Psoas muscle (tissue), 8 donors: ENCODE results near the gene TRIM38. TPM values are rescaled to one million over a fixed set of nuclear protein-coding genes. Genes with fewer than 3 reads are reported as not detected.

Experiments used
- ATAC-seq, 4 donors: fragments of 200-7000 bp; cut with Tn5 transposase; one replicate each; pipeline ENCODE4 v1.9.1; 2020; ENCODE audit warnings: moderate library complexity in 3 of 4, mild to moderate bottlenecking in 2 of 4
- DNase-seq, 2 donors: peaks; one replicate each; pipeline ENCODE4 v3.0.0-alpha.2; 2020
- H3K27ac ChIP-seq: fragments of 200-600 bp; one replicate; pipeline ENCODE4 v1.8.0; 2022
- H3K27me3 ChIP-seq, 3 donors: fragments of 200-600 bp in 1 of 3; one replicate each; pipeline versions ENCODE4 v1.6.1 to v1.8.0; 2013 to 2022; ENCODE audit warnings: low read length in 2 of 3, mild to moderate bottlenecking in 2 of 3, moderate library complexity in 1 of 3; ENCODE audit not compliant: insufficient read depth in 3 of 3
- H3K36me3 ChIP-seq, 2 donors: fragments of 200-600 bp in 1 of 2; one replicate each; pipeline versions ENCODE4 v1.6.1 to v1.8.0; 2013 to 2022; ENCODE audit warnings: low read depth in 1 of 2, mild to moderate bottlenecking in 1 of 2, moderate library complexity in 1 of 2; ENCODE audit not compliant: insufficient read depth in 1 of 2
- H3K4me1 ChIP-seq: fragments of 200-600 bp; one replicate; pipeline ENCODE4 v1.8.0; 2022
- H3K4me3 ChIP-seq: fragments of 200-600 bp; one replicate; pipeline ENCODE4 v1.8.0; 2022; ENCODE audit warnings: mild to moderate bottlenecking
- H3K9me3 ChIP-seq: fragments of 200-600 bp; one replicate; pipeline ENCODE4 v1.8.0; 2022
- CTCF ChIP-seq: fragments of 200-600 bp; IDR thresholded peaks from one replicate; pipeline ENCODE4 v1.8.0; 2022; ENCODE audit warnings: antibody characterized with exemption
- WGBS, 3 donors: extraction: QIAGEN DNeasy Blood & Tissue Kit; methylation state at CpG; one replicate each; pipeline versions ENCODE4 v1.1.6 to v1.1.7; 2013; 5-methylcytosine and 5-hydroxymethylcytosine counted together
- intact Hi-C, 2 donors: fragments of 100-400 bp; cut with DNase I; formaldehyde crosslinking; loops; one replicate each; pipeline versions ENCODE4 v1.11.0 to v1.14.2; 2022
- polyA plus RNA-seq, 3 donors: library from polyadenylated mRNA; stranded (reverse); fragments of 200-250 nt; gene quantifications; one replicate each; pipeline ENCODE4 v1.2.3, GENCODE V29; 2013
- total RNA-seq, 4 donors: library from RNA; stranded (reverse); fragmentation: NEBNext Ultra II Directional in 2 of 4; extraction: Animal tissue kit (Norgen Biotek cat#: 25700) in 2 of 4; gene quantifications; one replicate each; pipeline versions ENCODE4 v1.2.1 to v1.2.4, GENCODE V29; 2021 to 2023
- donor health status: healthy with polysubstance abuse.
- donor health status: DM: no; HTN: no; CAD: no; lungs with moderate emphysema.
- donor health status: Bipolar disorder and iron deficiency.
- donor health status: healthy.
- donor health status: DM: yes; HTN: yes; CAD: no.
- donor health status: DM: no; HTN: no; CAD: no.
- donor health status: DM: no; HTN: no; CAD: no.
- donor health status: DM: yes; HTN: yes; CAD: no.

The TRIM38 gene
- total and polyA plus RNA-seq, 7 donors = 1.4 to 7.3 (median 4.7) TPM

DNA sequence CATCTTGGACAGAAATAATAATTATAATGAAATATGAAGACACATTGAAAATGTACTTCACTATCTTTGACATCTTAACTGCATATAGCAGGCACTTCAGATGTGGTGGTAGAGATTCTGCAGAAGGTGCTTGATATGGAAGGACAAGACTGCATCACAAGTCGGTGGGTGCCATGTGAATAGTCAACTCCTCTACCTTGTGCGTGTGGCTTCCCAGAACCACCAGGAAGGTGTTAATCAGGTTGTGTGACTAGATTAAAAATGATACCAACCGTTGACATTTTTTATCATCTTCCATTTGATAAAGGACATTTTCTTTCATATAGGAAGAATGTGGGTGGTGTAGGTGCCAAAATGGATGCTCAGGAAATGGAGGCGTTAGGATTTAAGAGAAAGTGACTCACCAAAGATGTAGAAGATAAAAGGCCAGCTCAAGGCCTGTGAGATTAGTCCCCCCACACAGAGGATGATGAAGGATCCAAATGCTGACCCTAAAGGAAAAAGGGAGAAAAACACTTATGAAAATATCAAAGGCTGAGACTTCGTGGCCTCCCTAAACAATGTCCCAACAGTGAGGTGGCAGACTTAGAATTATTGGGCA, 44.4 kb upstream of the TRIM38 start:
- no peak for DNase-seq
- no peaks in the 10 kb centered on the region for H3K9me3 ChIP-seq
- no peak overlapping the region for H3K27ac ChIP-seq
- H3K27me3 ChIP-seq = peaks cover 0 to 3% (median 2%) of the 10 kb centered on the region in 3 donors
- intact Hi-C loops = no loop called here
- 79 to 83% (median 80%) methylated on average over 5 of the region's 5 CpGs for WGBS, 3 donors
- TF ChIP-seq CTCF = no peak
- no peak overlapping the region for H3K4me3 ChIP-seq
- no peaks in the 10 kb centered on the region for H3K36me3 ChIP-seq
- no peaks in the 10 kb centered on the region for H3K4me1 ChIP-seq
- ATAC-seq = no peak

DNA sequence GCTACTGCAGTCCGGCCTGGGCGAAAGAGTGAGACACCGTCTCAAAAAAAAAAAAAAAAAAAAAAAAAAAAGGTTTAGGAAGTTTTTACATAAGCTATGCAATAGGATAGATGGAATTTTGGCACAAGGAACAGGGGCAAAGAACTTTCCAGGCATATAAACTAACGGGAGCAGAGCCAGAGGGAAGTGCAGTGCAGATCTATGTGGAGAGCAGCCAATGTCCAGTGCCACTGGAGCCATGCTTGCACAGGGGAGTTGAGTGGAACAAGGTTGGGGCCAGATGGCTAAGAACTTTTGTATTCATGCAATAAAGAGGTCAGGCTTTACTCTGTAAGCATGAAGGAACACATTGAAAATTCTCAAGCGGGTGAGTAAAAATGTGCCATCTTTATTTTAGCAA, 42.9 kb upstream of the TRIM38 start:
- Histone ChIP-seq H3K4me3 (no peak overlapping the region), H3K27ac (no peak overlapping the region), H3K36me3 (no peaks in the 10 kb centered on the region), H3K9me3 (no peaks in the 10 kb centered on the region), H3K4me1 (no peaks in the 10 kb centered on the region), H3K27me3 (peaks cover 0 to 3% (median 0%) of the 10 kb centered on the region in 3 donors)
- WGBS, 3 donors = 78 to 84% (median 79%) methylated on average over 4 to 5 of the region's 5 CpGs
- intact Hi-C loops = loop anchor here in 1 of 2 donors (10.0 kb wide), 1 partner anchor 135 kb away; no protein-coding TSS in a partner anchor
- DNase-seq (no peak), ATAC-seq (no peak)
- no peak for TF ChIP-seq CTCF

DNA sequence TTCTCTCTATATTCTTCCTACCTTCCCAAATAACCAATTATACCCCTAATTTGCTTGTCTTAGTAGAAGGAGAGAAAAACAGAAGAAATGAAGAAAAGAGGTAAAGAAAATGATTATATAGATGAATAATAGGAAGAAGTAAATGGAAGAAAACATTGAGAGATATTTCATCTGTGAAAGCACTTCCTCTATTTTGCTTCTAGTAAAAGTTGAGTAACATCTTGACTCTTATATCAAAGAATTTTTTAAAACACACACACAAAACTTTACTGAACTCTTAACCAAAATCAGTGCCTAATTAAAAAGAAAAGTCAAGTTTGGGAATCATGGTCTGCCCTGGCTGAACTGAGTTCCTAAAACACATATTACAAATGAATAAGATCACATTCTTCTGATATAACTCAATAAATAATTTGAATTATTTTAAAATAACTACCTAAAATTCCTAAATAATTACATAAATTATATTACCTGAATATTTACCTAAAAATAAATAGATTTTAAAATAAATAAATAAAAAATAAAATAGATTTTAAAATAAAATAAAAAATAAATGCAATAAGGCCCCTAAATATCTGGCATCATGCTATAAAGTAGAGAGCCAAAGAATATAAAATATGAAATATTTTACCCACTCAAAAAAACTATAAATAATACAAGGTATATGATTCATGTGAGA, 40.9 kb upstream of the TRIM38 start:
- no peak for ATAC-seq

GRCh38 chr6:25922301-25922700, 40.3 kb upstream of the TRIM38 start:
- H3K27me3 ChIP-seq = peaks cover 0 to 3% (median 0%) of the 10 kb centered on the region in 3 donors
- ATAC-seq (peak in 2 of 4 donors; percentile 26 to 37), DNase-seq (no peak)
- H3K4me3 ChIP-seq = no peak overlapping the region
- intact Hi-C loops = loop anchor here in 1 of 2 donors (10.0 kb wide), 1 partner anchor 138 kb away; no protein-coding TSS in a partner anchor
- no peak for TF ChIP-seq CTCF
- H3K36me3 ChIP-seq = no peaks in the 10 kb centered on the region
- no peaks in the 10 kb centered on the region for H3K9me3 ChIP-seq
- 74 to 77% (median 76%) methylated on average over 2 of the region's 2 CpGs for WGBS, 3 donors
- H3K27ac ChIP-seq = no peak overlapping the region
- H3K4me1 ChIP-seq = no peaks in the 10 kb centered on the region

More for the DNA sequence above, 40.9 kb upstream of the TRIM38 start:
- Histone ChIP-seq H3K27ac (no peak overlapping the region), H3K27me3 (peaks cover 0 to 3% (median 0%) of the 10 kb centered on the region in 3 donors), H3K36me3 (no peaks in the 10 kb centered on the region), H3K4me1 (no peaks in the 10 kb centered on the region), H3K4me3 (no peak overlapping the region), H3K9me3 (no peaks in the 10 kb centered on the region)
- intact Hi-C loops = loop anchor here in 1 of 2 donors (10.0 kb wide), 1 partner anchor 137 kb away; no protein-coding TSS in a partner anchor
- TF ChIP-seq CTCF = no peak
- DNase-seq = no peak
